ENCODE measurements around the gene FRMPD2. TPM values are rescaled to one million over a fixed set of nuclear protein-coding genes. Genes with fewer than 3 reads are reported as not detected.

The FRMPD2 gene
- total and polyA plus RNA-seq, 4 donors = 1.8 to 26.7 (median 7.0) TPM

- H3K4me1 ChIP-seq (ENCODE audit: control insufficient read depth in 5 of 5, insufficient read depth in 5 of 5, low read length in 5 of 5) = no peaks in the 10 kb centered on the region
- H3K4me3 ChIP-seq = no peak overlapping the region
- H3K36me3 ChIP-seq (ENCODE audit: control insufficient read depth in 4 of 4, insufficient read depth in 4 of 4, low read length in 4 of 4) = no peaks in the 10 kb centered on the region
- ATAC-seq (ENCODE audit: insufficient read depth, low FRiP score) (no peak), DNase-seq (peak in 2 of 3 donors; percentile 24 to 29)
- no peak for TF ChIP-seq CTCF (IDR thresholded peaks at IDR 0.05; ENCODE audit: control extremely low read depth, extremely low read depth)
- no peak overlapping the region for H3K27ac ChIP-seq (ENCODE audit: low read depth in 1 of 2, low read length in 1 of 2)
- H3K27me3 ChIP-seq (ENCODE audit: control insufficient read depth in 3 of 3, insufficient read depth in 3 of 3, low read length in 2 of 3) = no peaks in the 10 kb centered on the region
- H3K9ac ChIP-seq (ENCODE audit: insufficient read depth in 1 of 2, low read length in 2 of 2) = no peak overlapping the region
- peaks cover 0 to 2% (median 0%) of the 10 kb centered on the region in 4 donors for H3K9me3 ChIP-seq (ENCODE audit: control insufficient read depth in 4 of 4, insufficient read depth in 3 of 4, low read length in 3 of 4)
- 39 to 57% methylated on average over 5 of the region's 5 CpGs for WGBS, 2 donors
These were observed 3.3 kb downstream of the FRMPD2 start for GRCh38 chr10:48271047-48271730.

- no peak for DNase-seq
- no peak overlapping the region for H3K9ac ChIP-seq (ENCODE audit: insufficient read depth in 1 of 2, low read length in 2 of 2)
- 74 to 85% methylated on average over 4 of the region's 4 CpGs for WGBS, 2 donors
- H3K4me1 ChIP-seq (ENCODE audit: control insufficient read depth in 5 of 5, insufficient read depth in 5 of 5, low read length in 5 of 5) = no peaks in the 10 kb centered on the region
- TF ChIP-seq CTCF (IDR thresholded peaks at IDR 0.05; ENCODE audit: control extremely low read depth, extremely low read depth) = no peak
- no peaks in the 10 kb centered on the region for H3K27me3 ChIP-seq (ENCODE audit: control insufficient read depth in 3 of 3, insufficient read depth in 3 of 3, low read length in 2 of 3)
- ATAC-seq (ENCODE audit: insufficient read depth, low FRiP score) = no peak
- no peaks in the 10 kb centered on the region for H3K36me3 ChIP-seq (ENCODE audit: control insufficient read depth in 4 of 4, insufficient read depth in 4 of 4, low read length in 4 of 4)
- no peak overlapping the region for H3K27ac ChIP-seq (ENCODE audit: low read depth in 1 of 2, low read length in 1 of 2)
- no peak overlapping the region for H3K4me3 ChIP-seq
- peaks cover 0 to 2% (median 0%) of the 10 kb centered on the region in 4 donors for H3K9me3 ChIP-seq (ENCODE audit: control insufficient read depth in 4 of 4, insufficient read depth in 3 of 4, low read length in 3 of 4)
These were observed 8.0 kb downstream of the FRMPD2 start for GRCh38 chr10:48266528-48266927.

GRCh38 chr10:48258105-48258504 lies 16.4 kb downstream of the FRMPD2 start:
- H3K9ac ChIP-seq (ENCODE audit: insufficient read depth in 1 of 2, low read length in 2 of 2) = no peak overlapping the region
- H3K27me3 ChIP-seq (ENCODE audit: control insufficient read depth in 3 of 3, insufficient read depth in 3 of 3, low read length in 2 of 3) = no peaks in the 10 kb centered on the region
- no peak for ATAC-seq (ENCODE audit: insufficient read depth, low FRiP score)
- no peaks in the 10 kb centered on the region for H3K9me3 ChIP-seq (ENCODE audit: control insufficient read depth in 4 of 4, insufficient read depth in 3 of 4, low read length in 3 of 4)
- 71 to 87% methylated on average over 1 of the region's 1 CpG for WGBS, 2 donors
- no peak overlapping the region for H3K27ac ChIP-seq (ENCODE audit: low read depth in 1 of 2, low read length in 1 of 2)
- no peaks in the 10 kb centered on the region for H3K4me1 ChIP-seq (ENCODE audit: control insufficient read depth in 5 of 5, insufficient read depth in 5 of 5, low read length in 5 of 5)
- TF ChIP-seq CTCF (IDR thresholded peaks at IDR 0.05; ENCODE audit: control extremely low read depth, extremely low read depth) = no peak
- no peak overlapping the region for H3K4me3 ChIP-seq
- H3K36me3 ChIP-seq (ENCODE audit: control insufficient read depth in 4 of 4, insufficient read depth in 4 of 4, low read length in 4 of 4) = no peaks in the 10 kb centered on the region
- DNase-seq = no peak
